AG09309 (cell line): ENCODE data around the gene KLF3.

ENCODE experiments used
- DNase-seq: peaks from one replicate; pipeline ENCODE4 v3.0.0-alpha.2; 2010; ENCODE audit warnings: low read depth
- H3K4me3 ChIP-seq: 2 replicates; pipeline ENCODE4 v1.5.1; 2011; ENCODE audit warnings: mild to moderate bottlenecking, low read depth, low read length, moderate library complexity; ENCODE audit not compliant: control insufficient read depth
- TF ChIP-seq, protein P1 (sequence below): IDR thresholded peaks from 2 replicates; pipeline ENCODE4 v1.5.1; 2011; ENCODE audit warnings: mild to moderate bottlenecking, low read depth, low read length, inconsistent platforms; ENCODE audit not compliant: insufficient read depth, control insufficient read depth; ENCODE audit errors: missing control alignments

KLF3 gene

DNA sequence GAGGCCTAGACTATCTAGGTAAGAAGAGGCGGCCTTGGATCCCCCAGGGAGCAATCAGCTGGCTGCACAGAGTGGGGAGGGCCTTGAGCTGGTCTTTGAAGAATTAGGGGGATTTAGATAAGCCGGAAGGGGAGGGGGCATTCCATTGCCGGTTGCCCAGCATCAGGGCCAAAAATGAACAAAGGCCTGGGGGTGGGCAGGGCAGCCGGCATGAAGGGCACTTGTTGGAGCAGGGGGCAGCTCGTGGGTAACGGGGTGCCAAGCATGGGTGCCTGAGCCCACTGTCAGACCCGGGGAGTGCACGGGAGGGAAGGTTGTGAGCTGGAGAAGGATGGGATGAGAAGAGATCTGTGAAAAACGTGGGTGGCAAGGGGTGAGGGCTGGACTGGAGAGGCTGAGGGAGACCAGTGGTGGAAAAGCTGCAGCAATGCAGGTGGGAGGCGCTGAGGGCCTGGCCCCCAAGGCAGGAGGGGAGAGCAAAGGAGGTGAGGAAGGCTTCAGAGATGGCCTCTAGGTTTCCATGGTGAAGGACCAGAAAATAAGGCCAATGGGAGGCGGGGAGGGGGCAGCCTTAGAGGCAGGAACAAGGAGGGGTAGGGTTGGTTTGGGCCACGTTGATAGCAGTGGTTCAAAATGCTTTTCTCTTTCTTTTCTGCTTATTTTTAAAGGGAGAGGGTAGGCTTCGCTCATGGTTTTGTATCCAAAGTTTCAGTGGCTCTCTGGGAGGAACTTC is 8.6 kb downstream of the KLF3 start:
- no peak for DNase-seq
- no peak overlapping the region for H3K4me3 ChIP-seq
- TF ChIP-seq, protein P1, sequence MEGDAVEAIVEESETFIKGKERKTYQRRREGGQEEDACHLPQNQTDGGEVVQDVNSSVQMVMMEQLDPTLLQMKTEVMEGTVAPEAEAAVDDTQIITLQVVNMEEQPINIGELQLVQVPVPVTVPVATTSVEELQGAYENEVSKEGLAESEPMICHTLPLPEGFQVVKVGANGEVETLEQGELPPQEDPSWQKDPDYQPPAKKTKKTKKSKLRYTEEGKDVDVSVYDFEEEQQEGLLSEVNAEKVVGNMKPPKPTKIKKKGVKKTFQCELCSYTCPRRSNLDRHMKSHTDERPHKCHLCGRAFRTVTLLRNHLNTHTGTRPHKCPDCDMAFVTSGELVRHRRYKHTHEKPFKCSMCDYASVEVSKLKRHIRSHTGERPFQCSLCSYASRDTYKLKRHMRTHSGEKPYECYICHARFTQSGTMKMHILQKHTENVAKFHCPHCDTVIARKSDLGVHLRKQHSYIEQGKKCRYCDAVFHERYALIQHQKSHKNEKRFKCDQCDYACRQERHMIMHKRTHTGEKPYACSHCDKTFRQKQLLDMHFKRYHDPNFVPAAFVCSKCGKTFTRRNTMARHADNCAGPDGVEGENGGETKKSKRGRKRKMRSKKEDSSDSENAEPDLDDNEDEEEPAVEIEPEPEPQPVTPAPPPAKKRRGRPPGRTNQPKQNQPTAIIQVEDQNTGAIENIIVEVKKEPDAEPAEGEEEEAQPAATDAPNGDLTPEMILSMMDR, result no peak

DNA sequence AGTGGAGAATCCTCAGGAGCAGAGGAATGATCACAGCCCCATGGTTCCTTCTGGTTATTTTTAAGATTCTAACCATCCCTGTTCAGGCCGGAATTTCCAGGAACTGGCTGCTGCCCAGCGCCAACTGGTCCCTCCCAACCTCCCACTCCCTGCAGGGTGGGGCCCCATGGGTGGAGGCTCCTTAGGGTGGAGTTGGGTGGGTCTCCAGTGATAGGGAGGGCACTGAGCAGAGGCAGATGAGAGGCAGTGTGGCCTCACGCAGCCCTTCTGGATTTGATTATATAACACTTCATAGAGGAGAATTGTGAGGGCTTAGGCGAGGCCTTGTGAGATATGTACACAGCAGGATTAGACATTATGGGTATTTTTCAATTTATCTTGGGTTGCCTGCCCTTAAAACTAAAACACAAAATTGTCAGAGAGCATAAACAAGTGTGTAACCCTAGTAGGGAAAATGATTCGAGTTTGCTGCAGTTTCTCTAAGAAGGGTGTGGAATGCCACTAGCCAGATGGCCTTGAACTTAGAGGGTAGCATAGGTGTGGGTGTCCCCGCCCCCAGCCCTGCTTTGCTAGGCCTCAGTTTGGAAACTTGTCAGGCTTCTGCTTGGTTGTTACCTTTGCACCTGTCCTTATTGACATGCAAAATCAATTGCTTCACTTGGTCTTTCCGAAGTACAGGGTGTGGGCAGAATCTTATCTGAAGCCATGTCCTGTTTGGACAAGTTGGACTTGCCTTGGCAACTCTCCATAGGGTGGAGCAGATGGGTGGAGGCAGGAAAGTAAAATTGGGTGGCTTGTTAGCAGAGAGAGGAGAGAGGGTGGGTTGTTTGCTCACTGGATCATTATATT is 9.4 kb downstream of the KLF3 start:
- TF ChIP-seq, protein P1, result no peak
- no peak for DNase-seq
- H3K4me3 ChIP-seq, result no peak overlapping the region

DNA sequence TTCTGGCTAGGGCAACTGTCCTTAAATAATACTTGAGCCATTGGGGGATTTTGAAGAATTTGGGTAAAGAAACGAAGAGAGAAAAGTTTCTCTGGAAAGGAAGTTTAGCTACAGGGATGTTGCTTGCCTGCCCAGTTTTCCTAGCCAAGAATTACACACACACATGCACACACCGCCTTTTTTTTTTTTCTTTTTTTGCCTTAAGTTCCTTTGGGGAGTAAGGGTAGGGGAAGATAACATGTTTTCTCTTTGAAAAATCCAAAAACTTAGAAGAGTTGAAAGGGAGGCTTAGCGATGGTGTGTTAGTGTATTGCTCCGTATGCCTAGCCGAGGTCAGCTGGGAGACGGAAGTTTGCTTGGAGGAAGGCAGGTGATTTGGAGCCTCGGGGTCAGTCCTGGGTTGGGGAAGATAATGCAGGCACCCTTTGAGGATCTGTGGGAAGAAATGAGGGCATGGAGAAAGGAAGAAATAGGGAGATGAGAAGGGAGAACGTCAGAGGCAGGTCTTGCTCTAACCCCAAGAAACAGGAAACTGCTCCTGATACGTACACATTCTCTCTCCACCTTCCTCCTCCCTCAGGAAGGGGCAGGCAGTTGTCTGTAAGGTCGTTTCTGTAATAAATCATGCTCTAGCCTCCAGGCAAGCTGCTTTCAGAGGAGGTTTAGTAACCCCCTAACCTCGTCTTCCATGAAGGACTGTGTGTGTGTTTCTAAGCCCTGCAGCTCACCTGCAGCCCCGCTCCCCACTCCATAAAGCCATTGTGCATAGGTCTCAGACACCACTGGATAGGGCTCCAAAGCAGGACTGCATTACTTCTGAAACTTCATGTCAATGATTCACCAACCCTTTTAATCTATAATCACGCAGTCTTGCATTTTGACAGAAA is 10.5 kb downstream of the KLF3 start:
- TF ChIP-seq, protein P1, result no peak
- DNase-seq, result no peak
- H3K4me3 ChIP-seq, result no peak overlapping the region

DNA sequence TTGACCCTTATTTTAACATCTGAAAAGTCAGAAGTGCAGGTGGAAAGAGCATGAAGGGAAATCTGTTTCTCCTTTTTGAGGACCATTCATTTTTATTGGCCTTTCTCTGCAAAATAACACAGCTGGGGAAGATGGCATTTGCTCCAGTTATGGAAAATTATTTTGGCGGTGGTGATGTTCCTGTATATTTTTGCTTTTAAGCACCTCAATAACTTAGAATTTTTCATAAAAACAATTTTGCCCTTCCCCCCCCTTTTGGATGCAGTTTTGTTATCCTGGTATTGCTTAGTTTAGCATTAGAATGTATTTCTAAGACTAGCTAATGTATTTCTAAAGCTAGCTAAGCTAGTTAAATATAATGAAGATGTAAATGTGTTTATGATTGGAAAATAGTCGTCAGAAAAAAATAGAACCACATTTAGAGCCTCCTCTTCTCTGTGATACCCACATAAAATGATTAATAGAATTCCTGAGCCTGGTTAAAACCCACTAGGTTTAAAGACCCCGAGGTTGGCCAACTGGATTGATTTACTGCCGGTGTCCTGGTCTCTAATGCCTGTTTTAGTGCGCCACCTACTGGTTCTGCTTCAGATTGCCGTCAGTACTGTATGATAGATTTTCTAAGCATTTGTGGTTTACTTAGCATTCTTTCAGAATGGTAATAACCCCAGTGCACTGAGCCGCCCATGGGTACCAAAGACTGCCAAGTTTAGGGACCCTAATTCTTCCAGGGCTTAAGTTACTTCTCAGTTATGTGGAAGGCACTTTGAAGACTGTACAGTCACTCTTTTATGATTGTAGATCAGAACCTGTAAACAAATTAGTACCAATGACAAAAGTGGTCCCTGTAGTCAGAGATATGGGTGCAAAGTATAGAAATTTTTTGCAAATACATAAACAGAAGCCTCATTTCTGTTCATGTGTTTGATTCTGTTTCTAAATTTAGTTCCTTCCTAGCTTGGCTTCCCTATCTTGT is 11.4 kb downstream of the KLF3 start:
- H3K4me3 ChIP-seq, result no peak overlapping the region
- DNase-seq, result no peak
- TF ChIP-seq, protein P1, result peak; percentile 85

DNA sequence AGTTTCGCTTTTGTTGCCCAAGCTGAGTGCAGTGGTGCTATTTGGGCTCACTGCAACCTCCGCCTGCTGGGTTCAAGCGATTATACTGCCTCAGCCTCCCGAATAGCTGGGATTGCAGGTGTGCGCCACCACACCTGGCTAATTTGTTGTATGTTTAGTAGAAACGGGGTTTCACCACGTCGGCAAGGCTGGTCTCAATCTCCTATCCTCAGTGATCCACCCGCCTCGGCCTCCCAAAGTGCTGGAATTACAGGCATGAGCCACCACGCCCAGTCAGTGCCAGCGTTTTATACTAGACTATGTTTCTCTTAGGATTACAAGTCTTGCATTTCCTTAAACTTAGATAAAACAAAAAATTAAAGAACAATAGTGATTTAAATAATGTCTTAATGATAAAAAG is 13.0 kb downstream of the KLF3 start:
- no peak for DNase-seq
- H3K4me3 ChIP-seq, result no peak overlapping the region
- TF ChIP-seq, protein P1, result no peak

DNA sequence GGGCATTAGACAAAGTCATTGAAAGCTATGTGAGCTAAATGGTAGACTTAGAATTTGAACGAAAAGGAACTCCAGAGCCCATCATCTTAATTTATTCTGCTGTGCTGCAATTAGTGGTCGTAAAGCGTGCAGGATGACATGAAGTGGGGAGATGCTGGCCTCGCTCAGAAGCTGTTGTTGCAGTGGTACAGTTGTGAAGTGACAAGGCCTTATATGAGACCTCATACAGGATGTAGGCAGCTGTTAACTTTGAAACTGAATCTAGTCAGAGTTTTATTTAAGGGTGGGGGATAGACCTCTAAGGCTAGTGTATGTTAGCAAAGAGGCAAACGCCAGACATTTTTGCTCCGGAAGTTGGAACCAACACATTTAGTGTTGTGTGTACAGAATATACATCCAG is 13.4 kb downstream of the KLF3 start:
- H3K4me3 ChIP-seq, result no peak overlapping the region
- TF ChIP-seq, protein P1, result no peak
- no peak for DNase-seq
